ENCODE results near the gene MRM2. TPM values are rescaled to one million over a fixed set of nuclear protein-coding genes. Genes with fewer than 3 reads are reported as not detected.

The MRM2 gene
- total RNA-seq, 1 donor from 2014 or later: 19.1 TPM

- Mint-ChIP-seq H3K4me1 (ENCODE audit: unreplicated experiment) (no peaks in the 10 kb centered on the region), H3K27me3 (ENCODE audit: unreplicated experiment) (peaks cover 7% of the 10 kb centered on the region), H3K27ac (ENCODE audit: unreplicated experiment) (no peak overlapping the region), H3K9me3 (ENCODE audit: unreplicated experiment) (no peaks in the 10 kb centered on the region), H3K4me3 (ENCODE audit: unreplicated experiment) (no peak overlapping the region), H3K36me3 (ENCODE audit: low read depth, unreplicated experiment) (peaks cover 41% of the 10 kb centered on the region)
- DNase-seq (ENCODE audit: low spot score): no peak
- TF ChIP-seq CTCF (IDR thresholded peaks at IDR 0.05; ENCODE audit: unreplicated experiment): no peak
Observed at GRCh38 chr7:2208712-2209111, 33.3 kb downstream of the MRM2 start.

- no peak overlapping the region for H3K4me3 Mint-ChIP-seq (ENCODE audit: unreplicated experiment)
- peaks cover 21% of the 10 kb centered on the region for H3K36me3 Mint-ChIP-seq (ENCODE audit: low read depth, unreplicated experiment)
- H3K27me3 Mint-ChIP-seq (ENCODE audit: unreplicated experiment): peaks cover 3% of the 10 kb centered on the region
- no peak for DNase-seq (ENCODE audit: low spot score)
- H3K9me3 Mint-ChIP-seq (ENCODE audit: unreplicated experiment): no peaks in the 10 kb centered on the region
- TF ChIP-seq CTCF (IDR thresholded peaks at IDR 0.05; ENCODE audit: unreplicated experiment): no peak
- no peak overlapping the region for H3K27ac Mint-ChIP-seq (ENCODE audit: unreplicated experiment)
- no peaks in the 10 kb centered on the region for H3K4me1 Mint-ChIP-seq (ENCODE audit: unreplicated experiment)
Observed at GRCh38 chr7:2205036-2205780, 36.8 kb downstream of the MRM2 start.

GRCh38 chr7:2204446-2204845 lies 37.6 kb downstream of the MRM2 start:
- no peak for DNase-seq (ENCODE audit: low spot score)
- H3K4me3 Mint-ChIP-seq (ENCODE audit: unreplicated experiment): no peak overlapping the region
- H3K4me1 Mint-ChIP-seq (ENCODE audit: unreplicated experiment): no peaks in the 10 kb centered on the region
- peaks cover 3% of the 10 kb centered on the region for H3K27me3 Mint-ChIP-seq (ENCODE audit: unreplicated experiment)
- no peak overlapping the region for H3K27ac Mint-ChIP-seq (ENCODE audit: unreplicated experiment)
- TF ChIP-seq CTCF (IDR thresholded peaks at IDR 0.05; ENCODE audit: unreplicated experiment): no peak
- H3K9me3 Mint-ChIP-seq (ENCODE audit: unreplicated experiment): no peaks in the 10 kb centered on the region
- H3K36me3 Mint-ChIP-seq (ENCODE audit: low read depth, unreplicated experiment): peaks cover 23% of the 10 kb centered on the region

- Mint-ChIP-seq H3K4me1 (ENCODE audit: unreplicated experiment) (no peaks in the 10 kb centered on the region), H3K27me3 (ENCODE audit: unreplicated experiment) (peaks cover 8% of the 10 kb centered on the region), H3K9me3 (ENCODE audit: unreplicated experiment) (no peaks in the 10 kb centered on the region), H3K27ac (ENCODE audit: unreplicated experiment) (no peak overlapping the region), H3K4me3 (ENCODE audit: unreplicated experiment) (no peak overlapping the region), H3K36me3 (ENCODE audit: low read depth, unreplicated experiment) (peaks cover 23% of the 10 kb centered on the region)
- DNase-seq (ENCODE audit: low spot score): no peak
- TF ChIP-seq CTCF (IDR thresholded peaks at IDR 0.05; ENCODE audit: unreplicated experiment): no peak
Observed at GRCh38 chr7:2203766-2204300, 38.2 kb downstream of the MRM2 start.
